GM12875 (cell line): ENCODE measurements around the gene ARMH2.
"Not testable (repeated sequence)": the region's sequence is repeated elsewhere in the genome, so short reads cannot be mapped to it uniquely, and the experiment has no call there.

Experiments used
- H3K4me3 ChIP-seq: one replicate; pipeline ENCODE4 v1.5.1; 2011; ENCODE audit warnings: low read depth, low read length, control low read depth
- CTCF ChIP-seq: IDR thresholded peaks from 2 replicates; pipeline ENCODE4 v1.5.1; 2011; ENCODE audit warnings: low read depth, mild to moderate bottlenecking, control low read depth, inconsistent platforms, low read length, moderate library complexity, borderline replicate concordance; ENCODE audit not compliant: insufficient read depth

ARMH2 gene

DNA sequence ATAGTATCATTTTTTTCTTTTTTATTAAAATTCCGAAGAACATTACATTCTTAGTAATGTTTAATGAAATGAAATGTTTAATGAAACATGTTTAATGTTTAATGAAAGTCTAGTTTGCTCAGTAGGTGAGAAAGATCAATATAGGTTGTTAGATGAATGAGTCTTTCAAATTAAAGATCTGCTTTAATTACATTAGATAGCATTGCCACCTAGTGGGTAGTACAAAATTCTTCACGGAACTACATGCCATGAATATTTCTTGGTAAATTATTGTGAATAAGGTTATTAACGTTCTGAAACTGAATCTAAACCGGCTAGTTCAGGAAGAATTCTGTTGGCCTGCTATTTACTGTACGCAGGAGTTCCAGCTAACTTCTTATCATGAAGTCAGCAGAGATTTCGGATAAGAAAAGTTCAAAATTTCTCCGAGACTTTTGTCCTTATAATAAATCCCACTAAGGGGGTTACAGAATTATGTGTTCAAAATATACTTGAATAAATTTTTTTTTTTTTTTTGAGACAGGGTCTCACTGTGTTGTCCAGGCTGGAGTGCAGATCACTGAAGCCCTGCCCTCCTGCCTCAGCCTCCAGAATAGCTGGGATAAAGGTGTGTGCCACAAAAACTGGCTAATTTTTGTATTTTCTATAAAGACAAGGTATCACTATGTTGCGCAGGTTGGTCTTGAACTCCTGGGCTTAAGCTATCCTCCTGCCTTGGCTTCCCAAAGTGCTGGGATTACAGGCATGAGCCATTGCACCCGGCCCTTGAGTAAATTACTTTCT, 31.8 kb downstream of the ARMH2 start:
- no peak for TF ChIP-seq CTCF
- no peak overlapping the region for H3K4me3 ChIP-seq

DNA sequence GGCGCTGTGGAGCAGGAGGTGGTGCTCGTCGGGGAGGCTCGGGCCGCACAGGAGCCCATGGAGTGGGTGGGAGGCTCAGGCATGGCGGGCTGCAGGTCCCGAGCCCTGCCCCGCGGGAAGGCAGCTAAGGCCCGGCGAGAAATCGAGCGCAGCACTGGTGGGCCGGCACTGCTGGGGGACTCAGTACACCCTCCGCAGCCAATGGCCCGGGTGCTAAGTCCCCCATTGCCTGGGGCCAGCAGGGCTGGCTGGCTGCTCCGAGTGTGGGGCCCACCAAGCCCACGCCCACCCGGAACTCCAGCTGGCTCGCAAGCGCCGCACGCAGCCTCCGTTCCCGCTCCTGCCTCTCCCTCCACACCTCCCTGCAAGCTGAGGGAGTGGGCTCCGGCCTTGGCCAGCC, 32.7 kb downstream of the ARMH2 start:
- H3K4me3 ChIP-seq: not testable (repeated sequence)

DNA sequence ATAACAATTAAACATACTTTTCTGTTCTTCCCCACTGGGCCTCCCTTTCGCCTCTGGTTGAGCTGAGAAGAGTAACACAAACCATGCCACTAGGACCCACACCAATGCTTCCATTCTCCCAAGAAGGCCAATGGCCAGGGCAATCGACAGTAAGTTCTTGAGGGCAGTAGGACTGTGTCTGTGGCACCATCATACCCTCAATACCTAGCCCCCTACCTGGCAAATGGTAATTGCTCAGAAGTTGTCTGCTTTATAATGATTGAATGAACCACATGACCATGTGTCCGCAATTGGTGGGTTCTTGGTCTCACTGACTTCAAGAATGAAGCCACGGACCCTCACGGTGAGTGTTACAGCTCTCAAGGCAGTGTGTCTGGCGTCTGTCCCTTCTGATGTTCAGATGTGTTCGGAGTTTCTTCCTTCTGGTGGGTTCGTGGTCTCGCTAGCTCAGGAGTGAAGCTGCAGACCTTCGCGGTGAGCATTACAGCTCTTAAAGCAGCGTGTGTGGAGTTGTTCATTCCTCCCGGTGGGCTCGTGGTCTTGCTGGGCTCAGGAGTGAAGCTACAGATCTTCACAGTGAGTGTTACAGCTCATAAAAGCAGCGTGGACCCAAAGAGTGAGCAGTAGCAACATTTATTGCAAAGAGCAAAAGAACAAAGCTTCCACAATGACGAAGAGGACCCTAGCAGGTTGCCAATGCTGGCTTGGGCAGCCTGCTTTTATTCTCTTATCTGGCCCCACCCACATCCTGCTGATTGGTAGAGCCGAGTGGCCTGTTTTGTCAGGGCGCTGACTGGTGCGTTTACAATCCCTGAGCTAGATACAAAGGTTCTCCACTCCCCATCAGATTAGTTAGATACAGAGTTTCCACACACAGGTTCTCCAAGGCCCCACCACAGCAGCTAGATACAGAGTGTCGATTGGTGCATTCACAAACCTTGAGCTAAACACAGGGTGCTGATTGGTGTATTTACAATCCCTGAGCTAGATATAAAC, 33.6 kb downstream of the ARMH2 start:
- H3K4me3 ChIP-seq: not testable (repeated sequence)

GRCh38 chr6:24763578-24763977, 35.1 kb downstream of the ARMH2 start:
- H3K4me3 ChIP-seq: no peak overlapping the region
- no peak for TF ChIP-seq CTCF

DNA sequence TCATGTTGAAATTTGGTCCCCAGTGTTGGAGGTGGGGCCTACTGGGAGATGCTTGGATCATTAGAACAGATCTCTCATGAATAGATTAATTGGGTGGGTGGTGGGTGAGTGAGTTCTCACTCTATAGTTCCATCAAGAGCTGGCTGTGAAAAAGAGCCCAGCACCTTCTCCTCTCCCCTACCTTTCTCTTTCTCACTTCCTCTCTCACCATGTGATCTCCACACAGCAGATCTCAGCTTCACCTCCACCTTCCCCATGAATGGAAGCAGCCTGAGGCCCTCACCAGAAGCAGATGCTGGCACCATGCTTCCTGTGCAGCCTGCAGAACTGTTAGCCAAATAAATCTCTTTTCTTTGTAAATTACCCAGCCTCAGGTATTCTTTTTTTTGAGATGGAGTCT, 36.9 kb downstream of the ARMH2 start:
- H3K4me3 ChIP-seq: no peak overlapping the region
- TF ChIP-seq CTCF: no peak

GRCh38 chr6:24761193-24761835, 37.4 kb downstream of the ARMH2 start:
- no peak for TF ChIP-seq CTCF

DNA sequence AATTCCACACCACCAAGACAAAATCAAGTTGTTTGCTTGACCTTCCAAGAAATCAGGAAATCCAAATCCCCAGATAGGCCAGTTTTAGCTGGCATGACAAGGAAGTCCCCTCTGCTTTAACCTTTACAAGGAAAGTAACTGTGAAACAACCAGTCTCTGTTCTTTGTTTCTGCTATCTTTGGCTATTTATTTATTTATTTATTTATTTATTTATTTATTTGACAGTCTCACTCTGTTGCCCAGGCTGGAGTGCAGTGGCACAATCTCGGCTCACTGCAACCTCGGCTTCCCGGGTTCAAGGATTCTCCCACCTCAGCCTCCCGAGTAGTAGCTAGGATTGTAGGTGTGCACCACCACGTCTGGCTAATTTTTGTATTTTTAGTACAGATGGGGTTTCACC, 38.5 kb downstream of the ARMH2 start:
- no peak overlapping the region for H3K4me3 ChIP-seq

More at GRCh38 chr6:24761193-24761835, 37.4 kb downstream of the ARMH2 start:
- no peak overlapping the region for H3K4me3 ChIP-seq

More for the DNA sequence above, 38.5 kb downstream of the ARMH2 start:
- TF ChIP-seq CTCF: no peak
